NCI-H524 treated with DMSO at 0.1 percent for 48 hours (cell line): ENCODE measurements around the gene LLPH.

Source experiments
- DNase-seq: peaks from one replicate; lab custom pipeline; 2025; lab: John Stamatoyannopoulos, UW

LLPH gene

DNA sequence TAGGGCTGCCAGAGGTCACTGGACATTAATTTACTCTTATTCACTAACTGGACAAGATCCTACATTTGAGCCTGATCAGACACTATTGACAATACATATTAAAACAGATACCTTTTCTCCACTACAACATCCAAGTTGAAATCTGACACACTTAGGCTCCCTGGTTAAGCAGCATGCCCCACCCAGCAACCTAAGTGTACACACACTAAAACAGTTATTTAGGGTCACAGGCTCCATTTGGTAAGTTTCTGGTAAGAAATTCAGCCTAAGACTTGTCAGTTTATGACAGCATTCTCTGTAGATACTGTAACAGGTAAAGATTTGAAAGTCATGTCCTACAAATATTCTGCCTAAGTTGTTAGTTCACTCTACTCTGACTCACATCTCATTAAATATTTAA is 12.3 kb upstream of the LLPH start:
- DNase-seq, result no peak

DNA sequence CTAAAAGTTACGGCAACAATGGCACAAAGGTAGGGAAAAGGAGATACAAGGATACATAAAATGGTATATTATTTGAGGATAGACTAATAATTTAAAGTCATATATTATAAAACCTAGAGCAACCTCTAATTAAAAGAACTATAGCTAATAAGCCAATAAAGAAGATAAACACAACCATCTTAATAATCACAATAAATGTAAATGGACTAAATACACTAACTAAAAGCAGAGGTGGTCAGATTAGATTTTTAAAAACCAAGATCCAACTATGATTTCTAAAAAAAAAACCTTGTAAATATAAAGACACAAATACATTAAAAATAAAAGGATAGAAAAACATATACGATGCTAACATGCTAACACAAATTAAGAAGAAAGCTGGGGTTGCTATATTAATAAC is 10.7 kb upstream of the LLPH start:
- DNase-seq, result no peak

DNA sequence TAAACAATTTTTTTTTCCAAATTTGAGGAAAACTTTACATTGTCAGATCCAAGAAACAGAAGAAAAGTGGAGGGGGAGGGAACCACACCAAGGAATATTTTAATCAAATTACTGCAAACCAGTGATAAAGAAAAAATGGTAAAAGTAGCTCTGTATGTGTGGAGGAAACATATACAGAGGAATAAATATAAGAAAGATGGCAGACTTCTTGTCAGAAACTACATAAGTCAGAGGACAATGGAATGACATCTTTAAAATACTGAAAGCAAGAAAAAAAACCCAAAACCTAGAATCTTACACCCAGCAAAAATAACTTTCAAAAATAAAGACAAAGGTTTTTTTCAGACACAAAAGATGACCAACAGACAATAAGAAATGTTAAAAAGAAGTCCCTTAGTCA is 10.2 kb upstream of the LLPH start:
- no peak for DNase-seq

DNA sequence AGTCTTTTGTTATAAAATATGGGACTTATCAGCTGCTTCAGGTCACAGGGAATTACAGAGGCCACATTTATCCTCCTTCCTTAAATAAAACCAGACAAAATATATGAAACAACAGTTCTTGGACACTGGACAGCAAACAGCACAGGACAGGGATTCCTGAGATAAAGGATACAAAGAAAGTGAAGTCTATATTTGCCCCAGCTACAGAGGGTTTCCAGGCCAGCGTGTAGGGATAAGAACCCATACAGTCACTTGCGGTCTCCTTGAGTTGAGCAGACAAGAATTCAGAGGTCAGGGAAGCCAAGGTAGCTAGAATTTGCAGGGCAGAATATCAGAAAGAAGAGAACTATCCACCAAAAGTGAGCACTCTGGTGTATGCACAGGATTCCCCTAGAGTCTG is 8.8 kb upstream of the LLPH start:
- no peak for DNase-seq

DNA sequence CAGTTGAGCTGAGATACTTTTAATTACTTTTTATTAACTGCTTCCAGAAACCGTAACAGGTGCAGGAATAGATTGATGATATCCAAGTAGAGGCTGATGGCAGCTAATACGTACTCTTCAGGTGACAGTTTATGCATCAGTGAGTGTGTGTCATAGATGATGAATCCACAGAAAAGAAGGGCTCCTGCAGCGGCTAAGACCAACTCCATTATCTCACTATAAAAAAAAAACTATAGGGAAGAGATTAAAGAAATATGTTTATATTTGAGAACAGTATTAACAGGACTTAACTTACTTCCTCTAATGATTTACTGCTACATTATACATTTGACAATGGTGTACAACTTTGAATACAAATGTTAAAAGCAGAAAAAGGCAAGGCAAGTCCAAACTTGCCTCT is 7.4 kb upstream of the LLPH start:
- no peak for DNase-seq

DNA sequence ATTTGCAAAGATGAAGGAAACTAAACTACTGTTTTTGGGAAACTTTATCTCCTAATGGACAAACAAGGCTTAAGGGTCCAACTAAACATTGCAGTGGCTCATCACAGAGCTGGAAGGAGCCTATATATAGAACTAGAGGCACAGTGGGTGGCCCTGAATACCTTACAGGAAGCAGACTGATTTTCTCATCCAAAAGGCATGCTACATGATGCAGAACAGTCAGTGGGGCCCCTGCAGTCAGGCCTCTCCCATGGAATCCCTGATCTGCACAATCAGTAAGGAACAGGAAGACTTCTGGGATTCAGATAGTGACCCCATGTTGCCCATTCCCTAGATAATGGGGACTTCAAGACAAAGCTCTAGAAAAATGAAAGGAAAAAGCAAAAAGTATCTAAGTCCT is 1.9 kb upstream of the LLPH start:
- no peak for DNase-seq

DNA sequence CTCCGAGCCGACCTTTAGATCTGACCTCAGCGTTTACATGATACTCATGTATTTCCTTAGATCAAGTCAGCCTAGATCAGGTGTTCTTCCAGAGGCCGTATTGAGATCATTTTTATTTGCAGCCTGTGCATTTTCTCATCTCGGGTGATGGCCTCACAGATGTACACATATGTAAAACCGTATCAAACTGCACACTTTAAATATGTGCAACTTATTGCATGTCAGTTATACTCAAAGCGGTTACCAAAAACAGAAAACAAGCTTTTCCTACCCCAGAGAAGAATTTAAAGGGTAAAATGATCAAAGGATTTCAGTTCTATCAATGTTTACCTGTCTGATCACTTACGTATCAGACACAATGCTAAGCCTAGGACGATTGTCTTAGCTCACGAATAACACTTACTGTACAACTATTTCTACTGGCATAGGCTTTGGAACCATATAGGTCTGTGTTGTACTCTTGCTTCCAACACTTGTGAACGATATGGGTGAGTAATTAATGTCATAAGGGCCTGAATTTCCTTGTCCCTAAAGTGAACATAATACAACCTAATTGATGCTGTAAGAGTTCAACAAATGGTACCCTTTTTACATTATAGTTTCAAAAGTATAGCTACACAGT is 628 bp upstream of the LLPH start:
- no peak for DNase-seq

DNA sequence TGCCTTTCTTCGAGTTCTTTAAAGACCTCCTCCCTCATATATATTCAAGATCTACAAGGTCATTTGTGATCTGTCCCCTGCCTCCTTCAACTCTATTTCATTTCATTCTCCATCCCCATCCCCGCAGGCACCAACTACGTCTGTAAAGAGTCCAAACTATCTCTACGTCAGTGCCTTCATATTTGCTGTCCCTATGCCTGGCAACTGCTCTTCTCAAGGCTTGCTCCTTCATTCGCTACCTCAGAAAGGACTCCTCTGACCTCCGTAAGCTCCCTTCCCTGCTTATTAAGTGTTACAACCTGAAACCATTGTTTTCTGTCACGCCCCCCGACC is 650 bp downstream of the LLPH start:
- no peak for DNase-seq

DNA sequence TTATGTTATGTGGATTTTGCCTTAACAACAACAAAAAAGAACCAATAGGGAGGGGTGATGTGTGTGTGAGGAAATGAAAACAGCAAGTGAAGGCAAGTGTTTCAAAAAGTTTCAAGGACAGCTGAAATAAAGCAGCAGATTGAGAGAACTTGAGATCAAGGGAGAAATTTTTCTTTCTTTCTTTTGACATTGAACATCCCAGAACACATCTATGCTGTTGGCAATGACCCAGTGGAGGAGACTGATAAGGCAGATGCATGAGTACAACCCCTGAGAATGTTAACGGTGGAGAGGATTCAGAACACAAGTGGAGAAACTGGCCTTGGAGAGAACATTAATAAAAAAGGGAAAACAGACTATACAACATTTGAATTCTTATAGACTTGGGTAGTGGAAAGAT is 2.9 kb downstream of the LLPH start:
- DNase-seq, result no peak

DNA sequence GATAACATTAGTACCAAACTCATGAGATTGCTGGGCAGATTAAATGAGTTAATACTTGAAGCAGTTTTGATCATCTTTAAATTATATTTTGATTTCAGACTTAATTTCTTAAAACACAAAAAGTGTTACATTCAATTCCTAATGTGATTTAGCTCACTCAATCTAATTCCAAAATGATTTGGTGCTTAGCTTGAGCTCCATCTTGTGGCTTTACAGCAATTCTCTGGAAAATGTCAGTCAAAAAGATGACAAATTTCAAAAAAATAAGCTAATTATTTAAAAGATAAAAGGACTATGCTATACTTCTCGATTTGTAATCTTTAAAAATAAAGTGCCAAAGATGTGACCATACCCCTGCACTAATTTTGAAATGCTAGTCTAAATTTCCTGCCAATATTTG is 10.1 kb downstream of the LLPH start:
- no peak for DNase-seq

DNA sequence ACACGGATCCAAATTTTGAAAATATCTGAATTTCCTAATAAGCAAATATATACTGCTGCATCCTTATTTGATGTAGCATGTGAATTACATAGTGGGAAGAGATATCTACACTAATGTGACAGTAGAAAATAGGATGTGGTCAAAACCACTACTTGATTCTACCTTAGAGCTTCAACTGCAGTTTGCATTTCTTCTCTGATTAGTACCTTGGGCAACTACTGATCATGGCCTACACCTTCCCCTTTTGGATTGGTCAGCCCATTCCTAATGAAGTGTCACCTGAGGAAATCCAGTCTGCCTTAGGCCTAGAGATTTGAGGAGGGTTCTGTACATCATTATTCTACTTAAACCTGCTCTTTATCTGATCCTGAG is 10.7 kb downstream of the LLPH start:
- no peak for DNase-seq

DNA sequence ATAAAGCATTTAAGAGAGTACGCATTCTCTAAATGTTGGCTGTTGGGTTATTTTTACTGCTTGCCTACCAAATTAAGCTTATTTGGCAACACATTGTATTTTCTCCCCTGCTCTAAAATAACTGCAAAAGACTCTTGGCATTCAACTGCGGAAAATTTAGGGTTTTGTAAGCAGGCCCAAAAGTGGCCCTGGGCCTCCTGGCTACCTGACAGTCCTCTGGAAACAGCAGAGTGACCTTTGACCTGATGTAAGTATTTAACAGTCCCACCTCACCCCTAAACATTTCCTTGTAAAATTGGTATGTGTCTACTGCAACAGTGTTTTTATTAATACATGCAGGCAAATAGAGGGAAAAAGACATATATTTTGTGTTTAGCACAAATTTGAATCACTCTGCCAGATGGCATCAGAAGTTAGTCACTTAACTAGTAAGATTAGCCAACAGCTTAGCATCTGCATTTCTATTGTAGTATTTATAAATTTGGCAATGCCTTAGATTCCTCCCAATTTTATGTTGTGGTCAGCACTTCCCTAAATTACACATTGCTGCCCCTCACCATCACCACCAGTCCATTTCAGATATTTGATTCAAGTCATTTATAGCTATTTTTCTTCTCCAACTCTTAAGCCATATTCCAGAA is 11.2 kb downstream of the LLPH start:
- no peak for DNase-seq

DNA sequence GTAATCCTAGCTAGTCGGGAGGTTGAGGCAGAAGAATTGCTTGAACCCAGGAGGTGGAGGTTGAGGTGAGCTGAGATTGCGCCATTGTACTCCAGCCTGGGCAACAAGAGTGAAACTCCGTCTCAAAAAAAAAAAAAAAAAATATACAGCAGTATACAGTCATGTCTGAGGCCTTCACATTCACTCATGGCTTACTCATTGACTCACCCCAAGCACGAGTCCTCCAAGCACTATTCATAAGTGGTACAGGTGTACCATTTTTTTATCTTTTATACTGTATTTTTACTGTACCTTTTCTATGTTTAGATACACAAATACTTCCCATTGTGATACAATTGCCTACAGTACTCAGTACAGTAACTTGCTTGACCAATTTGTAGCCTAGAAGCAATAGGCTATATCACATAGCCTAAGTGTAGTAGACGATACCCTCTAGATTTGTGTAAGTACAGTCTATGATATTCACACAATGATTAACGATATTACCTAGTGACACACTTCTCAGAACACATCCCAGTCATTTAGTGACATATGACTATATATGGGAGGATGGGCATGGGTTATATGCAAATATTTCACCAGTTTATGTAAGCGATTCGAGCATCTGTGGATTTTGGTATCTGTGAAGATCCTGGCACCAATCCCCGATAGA is 12.2 kb downstream of the LLPH start:
- DNase-seq, result no peak

DNA sequence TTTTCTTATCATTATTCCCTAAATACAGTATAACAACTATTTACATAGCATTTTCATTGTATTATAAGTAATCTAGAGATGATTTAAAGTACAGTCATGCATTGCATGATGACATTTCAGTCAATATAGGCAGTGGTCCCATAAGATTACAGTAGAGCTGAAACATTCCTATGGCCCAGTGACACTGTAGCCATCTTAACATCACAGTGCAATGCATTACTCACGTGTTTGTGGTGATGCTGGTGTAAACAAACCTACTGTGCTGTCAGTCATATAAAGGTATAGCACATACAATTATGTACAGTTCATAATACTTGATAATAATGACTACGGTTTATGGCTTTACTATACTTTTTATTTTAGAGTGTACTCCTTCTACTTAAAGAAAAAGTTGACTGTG is 13.3 kb downstream of the LLPH start:
- DNase-seq, result no peak

DNA sequence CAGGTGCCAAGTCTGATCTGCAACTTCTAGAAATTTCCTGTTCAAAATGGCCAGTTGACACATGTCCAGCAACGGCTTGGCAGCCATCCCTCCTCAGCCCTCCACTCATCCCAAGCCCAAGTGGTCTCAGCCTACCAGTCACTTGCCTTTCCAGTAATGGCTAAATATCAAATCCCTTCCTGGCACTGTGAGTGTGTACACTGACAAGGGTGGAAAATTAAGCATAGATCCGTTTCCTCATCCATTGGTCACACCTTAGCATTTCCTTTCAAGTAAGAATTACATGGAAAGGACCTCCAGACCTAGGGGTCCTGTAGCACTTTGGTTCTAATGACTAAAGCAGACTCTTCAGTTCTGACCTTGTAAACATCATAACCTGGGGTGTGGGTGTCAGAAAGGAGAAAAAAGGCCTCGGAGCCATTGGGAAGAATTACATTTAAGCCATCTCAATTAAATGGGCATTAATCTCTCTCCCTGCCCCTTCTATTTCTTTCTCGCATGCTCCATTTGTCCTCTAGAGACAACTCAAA is 15.4 kb downstream of the LLPH start:
- no peak for DNase-seq

DNA sequence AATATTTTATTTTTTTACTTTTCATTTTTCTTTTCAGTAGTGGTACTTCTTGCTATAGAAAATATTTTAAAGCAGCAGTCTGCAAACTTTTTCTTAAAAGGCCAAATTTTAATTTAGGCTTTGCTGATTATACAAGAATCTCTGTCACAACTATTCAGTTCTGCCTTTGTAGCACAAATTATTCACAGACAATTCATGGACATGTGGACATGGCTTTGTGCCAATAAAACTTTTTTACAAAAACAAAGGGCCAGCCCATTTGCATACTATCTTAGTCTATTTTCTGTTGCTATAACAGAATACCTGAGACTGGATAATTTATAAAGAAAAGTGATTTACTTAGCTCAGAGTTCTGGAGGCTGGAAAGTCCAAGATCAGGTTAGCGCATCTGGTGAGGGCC is 17.1 kb downstream of the LLPH start:
- DNase-seq, result no peak

DNA sequence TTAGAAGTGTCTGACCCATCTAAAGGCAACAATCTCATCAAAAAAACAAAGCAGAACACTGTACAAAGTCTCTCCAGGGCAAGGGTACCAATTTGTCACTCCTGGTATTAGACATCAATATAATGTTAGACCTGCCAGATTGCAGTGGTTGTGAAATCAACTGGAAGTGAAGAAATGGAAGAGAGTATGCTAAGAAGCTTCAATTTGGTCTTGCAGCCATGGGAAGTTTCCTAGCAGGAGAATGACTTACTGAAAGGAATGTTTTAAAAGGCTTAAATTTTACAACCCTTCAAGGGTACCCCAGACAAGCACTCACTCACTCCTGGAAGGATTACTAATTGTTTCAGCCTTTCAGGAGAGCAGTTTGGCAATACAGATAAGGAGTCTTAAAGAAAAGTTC is 18.9 kb downstream of the LLPH start:
- no peak for DNase-seq

DNA sequence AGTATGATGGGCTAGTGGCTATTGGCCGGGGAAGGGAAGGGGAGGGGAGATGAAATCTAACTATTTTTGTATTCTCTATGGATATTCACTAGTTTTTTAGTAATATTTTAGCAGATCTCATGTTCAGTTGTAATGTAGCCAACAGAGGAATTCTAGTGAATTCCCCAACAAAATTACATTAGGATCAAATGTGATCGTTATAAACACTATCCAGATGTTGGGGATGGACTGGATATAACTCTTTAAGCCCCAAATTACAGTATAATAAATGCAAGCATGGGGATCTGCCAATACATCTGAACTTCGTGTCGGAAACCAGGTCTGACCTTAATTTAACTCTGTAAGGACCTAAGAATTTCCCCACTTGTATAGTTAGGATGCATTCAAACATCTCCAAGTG is 21.5 kb downstream of the LLPH start:
- DNase-seq, result no peak

DNA sequence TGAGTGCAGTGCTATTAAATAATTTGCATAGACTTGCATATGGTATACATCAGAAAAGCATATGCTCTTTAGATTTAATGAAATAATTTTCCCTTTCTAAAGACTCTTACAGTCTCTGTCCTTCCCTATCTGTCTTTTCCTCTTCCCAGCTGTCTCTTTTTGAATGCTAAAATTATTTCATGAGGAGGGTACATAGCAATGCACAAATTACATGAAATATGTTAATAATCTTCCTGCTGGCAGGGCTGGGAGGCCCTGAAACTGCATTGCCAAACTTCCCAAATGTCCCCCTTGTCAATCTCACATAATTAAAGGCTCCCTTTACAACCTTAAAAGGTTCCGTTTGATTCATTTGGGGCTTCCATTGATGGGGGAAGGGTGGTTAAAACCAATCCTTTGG is 22.2 kb downstream of the LLPH start:
- DNase-seq, result no peak

DNA sequence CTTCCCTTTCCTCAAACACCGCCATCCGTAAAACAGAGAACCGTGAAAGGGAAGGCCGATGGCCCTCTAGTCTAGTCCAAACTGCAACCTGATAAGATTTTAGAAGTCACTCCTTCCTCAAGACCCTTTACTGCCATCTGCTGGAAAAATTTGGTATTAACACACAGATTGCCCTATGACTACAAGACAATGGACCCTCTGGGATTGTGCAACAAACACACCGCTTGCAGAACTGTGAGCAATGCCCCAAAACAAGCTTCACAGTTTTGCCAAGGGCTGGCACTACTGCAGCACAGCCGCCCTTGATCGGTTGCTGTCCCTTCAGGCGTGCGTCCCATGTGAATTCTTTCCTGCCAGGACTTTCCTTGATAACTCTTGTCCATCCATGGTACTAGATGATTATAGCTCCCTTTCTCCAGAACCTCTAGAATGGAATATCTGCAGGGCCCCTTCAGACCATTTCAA is 23.1 kb downstream of the LLPH start:
- DNase-seq, result peak; percentile 19

DNA sequence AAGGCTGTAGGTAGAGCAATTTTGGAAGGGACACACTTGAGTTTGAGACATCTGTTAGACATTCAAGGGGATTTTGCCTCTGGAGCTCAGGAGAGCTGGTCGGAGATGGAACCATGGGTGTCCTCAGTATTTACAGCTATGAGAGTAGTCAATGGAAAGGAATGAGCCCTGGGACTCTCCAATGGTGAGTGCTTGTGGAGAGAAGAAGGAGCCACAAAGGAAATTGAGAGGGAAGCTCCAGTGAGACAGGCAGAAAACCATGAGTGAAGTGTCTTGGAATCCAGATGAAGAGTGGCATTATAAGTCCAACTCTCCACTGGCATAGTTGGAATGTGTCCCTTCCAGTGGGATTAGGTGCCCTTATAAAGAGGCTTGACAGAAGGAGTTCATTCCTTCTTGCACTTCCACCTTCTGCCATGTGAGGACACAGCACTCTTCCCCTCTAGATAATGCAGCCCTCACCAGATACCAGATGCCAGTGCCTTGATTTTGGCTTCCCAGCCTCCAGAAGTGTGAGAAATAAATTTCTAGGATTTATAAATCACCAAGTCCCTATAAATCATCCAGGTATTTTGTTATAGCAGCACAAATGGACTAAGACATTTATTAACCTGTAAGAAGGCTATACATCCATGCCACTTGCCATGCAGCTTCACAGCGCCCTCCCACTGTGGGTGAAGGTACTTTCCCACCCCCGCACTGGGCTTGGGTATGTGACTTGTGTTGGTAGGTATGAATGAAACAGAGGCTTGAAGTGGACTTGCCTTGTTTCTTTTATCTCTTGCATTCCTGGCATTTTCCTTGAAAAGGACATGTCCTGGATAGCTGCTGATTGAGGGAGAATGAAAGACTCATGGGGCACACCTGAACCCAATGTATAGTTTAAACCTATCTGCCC is 27.3 kb downstream of the LLPH start:
- no peak for DNase-seq

DNA sequence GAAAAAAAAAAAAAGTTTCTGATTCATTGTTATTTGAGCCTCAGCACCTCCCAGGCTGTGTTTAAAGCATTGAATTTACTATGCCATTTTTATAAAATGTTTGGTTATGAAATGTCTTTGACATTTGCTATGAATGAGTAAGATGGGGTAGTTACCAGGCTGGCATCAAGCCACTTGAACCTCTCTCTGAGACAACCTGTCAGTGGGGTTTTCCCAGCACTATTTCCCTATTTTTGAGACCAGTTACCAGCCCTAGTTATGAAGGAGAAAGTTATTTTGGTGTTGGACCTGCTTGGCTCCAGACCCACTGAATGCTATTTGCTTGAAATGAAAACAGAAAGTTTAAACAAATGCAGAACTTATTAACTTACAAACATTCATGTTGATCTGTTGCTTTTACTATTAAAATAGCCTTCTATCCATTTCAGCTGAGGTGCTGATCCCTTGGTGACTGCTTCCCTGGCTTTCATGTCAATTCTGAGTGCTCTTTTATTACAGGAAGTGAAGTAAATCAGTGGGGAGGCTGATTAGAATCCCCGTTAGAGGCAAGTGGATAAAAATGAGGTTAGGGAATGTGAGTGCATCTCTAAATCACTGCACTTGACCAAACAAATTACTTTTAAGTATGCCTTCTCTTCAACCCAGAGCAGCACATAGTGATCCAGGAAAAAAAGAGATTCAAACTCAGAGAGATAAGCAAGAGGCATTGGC is 37.8 kb downstream of the LLPH start:
- no peak for DNase-seq
